ENCODE data around the gene TMA7.

DNA sequence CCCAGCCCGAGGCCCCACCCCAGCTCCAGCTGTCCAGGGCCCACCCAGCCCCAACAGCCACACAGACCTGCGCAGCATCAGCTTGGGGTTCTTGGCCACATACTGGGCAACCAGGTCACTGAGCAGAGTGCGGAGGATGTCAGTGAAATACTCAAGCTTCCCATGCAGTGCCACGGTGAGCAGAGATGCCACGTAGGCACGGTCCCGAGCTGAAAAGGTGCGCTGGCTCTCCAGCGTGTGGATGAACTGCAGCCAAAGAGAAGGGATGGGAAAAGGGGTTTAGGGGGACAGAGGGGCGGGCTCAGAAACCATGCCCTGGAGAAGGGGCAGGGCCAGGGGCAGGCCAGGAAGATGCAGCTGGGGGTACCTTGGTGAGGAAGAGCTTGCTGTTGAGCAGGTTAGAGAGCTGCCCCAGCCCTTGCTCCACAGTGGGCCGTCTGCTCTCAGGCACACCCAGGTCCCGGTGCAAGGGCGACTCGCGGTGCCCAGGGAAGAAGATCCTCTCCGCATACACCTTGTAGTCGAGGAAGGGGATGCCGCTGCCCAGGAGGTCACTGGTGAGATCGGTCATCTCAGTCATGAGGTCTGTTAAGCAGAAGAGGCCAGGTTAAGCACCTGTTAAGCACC, 27.6 kb upstream of the TMA7 start:
- TF ChIP-seq CTCF (IDR thresholded peaks at IDR 0.05), result no peak
- TF ChIP-seq POLR2A (IDR thresholded peaks at IDR 0.05), result no peak
